Measurements from ENCODE around the gene EPHB3.

DNA sequence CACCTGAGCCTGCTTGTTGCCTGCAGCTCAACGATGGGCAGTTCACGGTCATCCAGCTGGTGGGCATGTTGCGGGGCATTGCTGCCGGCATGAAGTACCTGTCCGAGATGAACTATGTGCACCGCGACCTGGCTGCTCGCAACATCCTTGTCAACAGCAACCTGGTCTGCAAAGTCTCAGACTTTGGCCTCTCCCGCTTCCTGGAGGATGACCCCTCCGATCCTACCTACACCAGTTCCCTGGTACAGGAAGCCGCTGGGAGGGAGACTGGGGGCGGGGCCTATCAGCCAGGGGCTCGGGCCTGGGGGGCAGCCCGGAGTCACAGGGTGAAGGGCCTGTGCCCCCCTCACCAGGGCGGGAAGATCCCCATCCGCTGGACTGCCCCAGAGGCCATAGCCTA lies 18.8 kb downstream of the EPHB3 start:
- TF ChIP-seq POLR2A (IDR thresholded peaks at IDR 0.05) (no peak), POLR2AphosphoS5 (IDR thresholded peaks at IDR 0.05; ENCODE audit: insufficient read depth in 1 of 2, low read depth in 1 of 2) (no peak)
